ENCODE results near the gene OR14I1. TPM values are rescaled to one million over a fixed set of nuclear protein-coding genes. Genes with fewer than 3 reads are reported as not detected.
"Not testable (repeated sequence)": the region's sequence is repeated elsewhere in the genome, so short reads cannot be mapped to it uniquely, and the experiment has no call there.

The OR14I1 gene
- total and polyA plus RNA-seq, 8 donors = not detected

DNA sequence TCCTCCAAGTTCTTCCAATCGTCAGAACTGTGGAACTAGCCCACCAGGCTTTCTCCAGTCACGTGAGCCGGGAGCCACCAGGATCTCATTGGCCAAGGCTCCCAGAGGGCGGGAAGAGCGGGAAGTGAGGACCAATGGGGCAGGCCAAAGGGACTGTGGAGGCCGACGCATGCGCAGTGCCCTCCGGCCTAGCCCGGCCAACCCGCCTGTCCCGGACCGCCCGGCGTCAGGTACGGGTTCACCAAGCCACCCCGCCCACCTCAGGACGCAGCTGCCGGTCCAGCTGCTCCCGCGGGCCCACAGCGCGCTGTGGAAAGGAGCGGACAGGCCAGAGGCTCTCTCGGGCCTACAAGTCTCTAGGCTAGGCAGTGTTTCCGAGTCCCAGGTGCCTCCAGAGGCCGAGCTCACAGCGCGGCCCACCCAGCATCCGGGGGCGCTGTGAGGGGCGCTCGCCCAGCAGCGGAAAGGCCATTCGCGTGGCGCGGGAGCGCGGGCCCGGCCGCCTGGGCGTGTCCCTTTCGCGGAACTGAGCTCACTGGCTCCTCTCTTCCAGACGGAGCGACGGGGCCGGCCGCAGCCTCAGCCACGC, 10.9 kb downstream of the OR14I1 start:
- Histone ChIP-seq H3K27ac (no peak overlapping the region), H3K27me3 (no peaks in the 10 kb centered on the region), H3K9me3 (no peaks in the 10 kb centered on the region), H3K4me3 (no peak overlapping the region), H3K4me1 (no peaks in the 10 kb centered on the region), H3K36me3 (no peaks in the 10 kb centered on the region)
- peak in 1 of 6 donors; percentile 53 for DNase-seq
- no peak for FAIRE-seq
- WGBS, 2 donors = 59 to 73% methylated on average over 46 to 51 of the region's 51 CpGs
- ATAC-seq = peak in 1 of 4 donors; percentile 57
- TF ChIP-seq, protein P1, sequence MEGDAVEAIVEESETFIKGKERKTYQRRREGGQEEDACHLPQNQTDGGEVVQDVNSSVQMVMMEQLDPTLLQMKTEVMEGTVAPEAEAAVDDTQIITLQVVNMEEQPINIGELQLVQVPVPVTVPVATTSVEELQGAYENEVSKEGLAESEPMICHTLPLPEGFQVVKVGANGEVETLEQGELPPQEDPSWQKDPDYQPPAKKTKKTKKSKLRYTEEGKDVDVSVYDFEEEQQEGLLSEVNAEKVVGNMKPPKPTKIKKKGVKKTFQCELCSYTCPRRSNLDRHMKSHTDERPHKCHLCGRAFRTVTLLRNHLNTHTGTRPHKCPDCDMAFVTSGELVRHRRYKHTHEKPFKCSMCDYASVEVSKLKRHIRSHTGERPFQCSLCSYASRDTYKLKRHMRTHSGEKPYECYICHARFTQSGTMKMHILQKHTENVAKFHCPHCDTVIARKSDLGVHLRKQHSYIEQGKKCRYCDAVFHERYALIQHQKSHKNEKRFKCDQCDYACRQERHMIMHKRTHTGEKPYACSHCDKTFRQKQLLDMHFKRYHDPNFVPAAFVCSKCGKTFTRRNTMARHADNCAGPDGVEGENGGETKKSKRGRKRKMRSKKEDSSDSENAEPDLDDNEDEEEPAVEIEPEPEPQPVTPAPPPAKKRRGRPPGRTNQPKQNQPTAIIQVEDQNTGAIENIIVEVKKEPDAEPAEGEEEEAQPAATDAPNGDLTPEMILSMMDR (IDR thresholded peaks at IDR 0.05) = no peak
- intact Hi-C loops (cut with DNase I) = loop anchor here in 1 of 3 donors (10.0 kb wide), 1 partner anchor 67 kb away; no protein-coding TSS in a partner anchor

DNA sequence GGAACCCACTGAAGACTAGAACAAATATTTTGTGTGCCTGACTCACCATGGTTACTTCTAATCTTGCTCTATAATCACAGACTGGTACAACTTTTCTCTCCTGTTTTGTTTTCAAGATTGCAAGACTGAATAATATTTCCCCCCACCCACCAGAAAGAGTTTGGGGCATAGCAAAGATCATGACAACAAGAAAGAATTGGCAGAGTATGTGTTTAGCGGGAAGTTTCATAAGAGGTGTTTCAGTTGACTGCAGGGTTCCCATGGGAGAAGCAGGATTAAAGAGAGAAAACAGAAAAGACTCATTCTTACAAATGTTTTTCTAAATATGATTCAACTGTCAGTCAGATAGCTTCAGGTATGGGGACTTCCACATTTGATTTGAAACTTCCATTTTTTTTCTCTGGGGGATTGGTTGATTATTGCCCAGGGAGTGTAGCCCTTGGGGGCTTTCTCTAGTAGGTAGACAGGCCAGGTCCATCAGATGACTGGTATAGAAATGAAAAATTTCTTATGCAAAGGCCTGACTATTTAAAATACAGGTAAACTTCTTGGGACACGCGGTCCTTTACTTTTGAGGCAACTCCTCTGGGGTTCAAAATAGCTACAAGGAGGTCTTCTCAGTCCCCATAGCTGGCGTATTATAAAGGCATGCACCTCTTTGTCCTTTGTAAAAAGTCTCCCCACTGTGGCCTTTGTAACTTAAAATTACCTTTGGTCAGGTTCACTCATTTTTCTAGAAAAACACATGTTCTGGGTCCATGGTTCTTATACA, 13.9 kb downstream of the OR14I1 start:
- ATAC-seq (no peak), DNase-seq (no peak), FAIRE-seq (no peak)
- H3K9me3 ChIP-seq = no peaks in the 10 kb centered on the region
- H3K27ac ChIP-seq = no peak overlapping the region
- TF ChIP-seq, protein P1 (IDR thresholded peaks at IDR 0.05) = no peak
- intact Hi-C loops (cut with DNase I) = no loop called here
- no peak overlapping the region for H3K4me3 ChIP-seq
- no peaks in the 10 kb centered on the region for H3K4me1 ChIP-seq
- H3K27me3 ChIP-seq = peaks cover 0 to 4% (median 0%) of the 10 kb centered on the region in 4 donors
- whole genome bisulfite sequencing, 2 donors = 80 to 85% methylated on average over 4 of the region's 4 CpGs
- no peaks in the 10 kb centered on the region for H3K36me3 ChIP-seq

DNA sequence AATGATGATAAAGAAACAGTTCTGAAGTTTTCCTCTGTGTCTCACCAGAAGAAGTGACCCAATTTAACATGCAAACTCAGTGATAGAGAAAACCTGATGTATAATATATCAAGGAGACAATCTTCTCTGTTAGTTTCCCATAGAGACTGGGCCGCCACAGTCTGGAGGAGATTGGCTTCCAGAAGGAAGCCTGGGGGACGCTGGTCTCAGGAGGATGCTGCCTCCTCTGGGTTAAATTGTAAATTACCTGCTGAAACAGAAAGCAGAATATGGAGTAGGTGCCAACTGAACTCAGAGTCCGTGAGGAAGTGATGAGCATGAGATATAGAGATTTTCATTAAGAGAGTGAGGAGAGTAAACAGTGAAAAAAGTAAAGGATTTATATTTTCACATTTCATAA, 15.8 kb downstream of the OR14I1 start:
- Histone ChIP-seq H3K27me3 (peaks cover 0 to 4% (median 2%) of the 10 kb centered on the region in 4 donors), H3K27ac (no peak overlapping the region), H3K36me3 (no peaks in the 10 kb centered on the region), H3K4me1 (no peaks in the 10 kb centered on the region), H3K4me3 (no peak overlapping the region), H3K9me3 (no peaks in the 10 kb centered on the region)
- FAIRE-seq = no peak
- peak in 3 of 4 donors; percentile 63 to 88 (median 70) for ATAC-seq
- WGBS, 2 donors = 21 to 27% methylated on average over 3 of the region's 3 CpGs
- intact Hi-C loops (cut with DNase I) = no loop called here
- DNase-seq = peak in 1 of 6 donors; percentile 21
- TF ChIP-seq, protein P1 (IDR thresholded peaks at IDR 0.05) = no peak

DNA sequence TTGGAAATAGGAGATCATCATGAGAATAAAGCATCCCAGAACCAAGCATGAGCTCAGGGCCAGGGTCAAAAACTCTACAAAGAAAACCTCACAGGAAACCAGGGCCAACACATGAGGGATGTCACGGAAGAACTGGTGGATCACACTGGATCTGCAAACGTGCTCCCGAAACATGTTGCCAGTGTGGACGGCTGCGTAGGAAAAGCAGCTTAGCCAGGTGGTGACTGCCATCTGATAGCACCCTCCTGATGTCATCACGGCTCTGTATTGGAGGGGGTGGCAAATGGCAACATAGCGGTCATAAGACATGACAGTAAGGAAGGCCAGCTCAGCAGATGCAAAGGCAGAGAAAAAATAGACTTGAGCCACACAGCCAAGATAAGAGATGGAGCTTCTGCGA, 20.9 kb downstream of the OR14I1 start:
- Histone ChIP-seq H3K36me3 (no peaks in the 10 kb centered on the region), H3K4me1 (no peaks in the 10 kb centered on the region), H3K27ac (no peak overlapping the region), H3K4me3 (no peak overlapping the region), H3K9me3 (no peaks in the 10 kb centered on the region), H3K27me3 (peaks cover 0 to 4% (median 2%) of the 10 kb centered on the region in 4 donors)
- TF ChIP-seq, protein P1 (IDR thresholded peaks at IDR 0.05) = no peak
- no peak for ATAC-seq
- 67 to 76% methylated on average over 8 of the region's 8 CpGs for WGBS, 2 donors
- intact Hi-C loops (cut with DNase I) = no loop called here
- no peak for FAIRE-seq
- no peak for DNase-seq

DNA sequence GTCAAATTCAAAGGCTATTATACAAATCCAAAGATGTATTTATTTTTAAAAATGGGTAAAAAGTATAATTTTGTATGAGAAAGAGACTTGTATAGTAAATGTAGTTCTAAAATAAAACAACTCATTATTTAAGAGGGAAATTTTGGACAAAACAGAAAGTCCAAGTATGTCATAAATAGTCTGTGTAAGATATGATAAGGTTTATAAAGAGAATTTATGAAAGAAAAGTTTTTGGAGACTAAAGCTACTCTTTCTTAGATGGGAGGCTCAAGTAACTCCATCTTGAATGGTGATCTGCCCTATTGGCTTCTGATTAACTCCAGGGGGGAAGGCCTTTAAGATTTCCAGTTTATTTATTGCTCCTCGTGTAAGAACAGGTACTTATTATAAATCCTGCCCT, 32.6 kb downstream of the OR14I1 start:
- WGBS, 2 donors = 52 to 69% methylated on average over 1 of the region's 1 CpG
- H3K36me3 ChIP-seq = no peaks in the 10 kb centered on the region
- ATAC-seq (no peak), DNase-seq (no peak), FAIRE-seq (no peak)
- H3K4me1 ChIP-seq = no peaks in the 10 kb centered on the region
- intact Hi-C loops (cut with DNase I) = no loop called here
- no peak overlapping the region for H3K27ac ChIP-seq
- no peak overlapping the region for H3K4me3 ChIP-seq
- H3K27me3 ChIP-seq = no peaks in the 10 kb centered on the region
- H3K9me3 ChIP-seq = no peaks in the 10 kb centered on the region
- TF ChIP-seq, protein P1 (IDR thresholded peaks at IDR 0.05) = no peak

DNA sequence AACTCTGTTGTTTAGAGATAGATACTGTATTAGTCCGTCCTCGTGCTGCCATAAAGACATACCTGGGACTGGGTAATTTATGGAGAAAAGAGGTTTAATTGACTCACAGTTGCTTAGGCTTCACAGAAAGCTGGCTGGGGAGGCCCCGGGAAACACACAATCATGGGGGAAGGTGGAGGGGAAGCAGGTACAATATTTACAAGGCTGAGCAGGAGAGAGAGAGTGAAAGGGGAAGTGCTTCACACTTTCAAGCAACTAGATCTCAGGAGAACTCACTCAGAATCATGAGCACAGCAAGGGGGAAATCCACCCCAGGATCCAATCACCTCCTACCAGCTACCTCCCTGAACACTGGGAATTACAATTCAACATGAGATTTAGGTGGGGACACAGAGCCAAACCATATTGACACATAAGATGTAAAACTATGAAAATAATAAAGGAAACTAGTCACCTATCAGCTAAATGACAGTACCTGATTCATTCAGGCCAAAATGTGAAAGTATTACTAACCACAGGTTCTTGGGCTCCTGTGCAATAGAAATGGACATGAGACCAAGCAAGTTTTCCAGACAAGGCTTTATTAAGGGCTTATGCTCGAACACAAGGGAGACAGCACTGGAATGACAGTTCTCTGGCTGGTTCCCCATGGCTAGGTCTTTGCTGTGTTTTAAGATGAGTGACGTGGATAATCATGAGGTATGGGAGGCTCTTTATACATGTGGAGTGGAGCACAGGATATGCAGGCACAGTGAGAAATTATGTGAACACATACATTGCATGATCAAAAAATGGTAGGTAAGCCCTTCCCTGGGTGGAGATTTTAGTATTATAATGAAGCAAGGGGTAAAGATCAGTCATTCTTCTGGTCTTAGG, 38.9 kb downstream of the OR14I1 start:
- H3K4me3 ChIP-seq; H3K4me1 ChIP-seq; ATAC-seq; intact Hi-C loops (cut with DNase I); H3K27me3 ChIP-seq; H3K9me3 ChIP-seq; DNase-seq; H3K27ac ChIP-seq; FAIRE-seq; H3K36me3 ChIP-seq: not testable (repeated sequence)
- WGBS, 2 donors = 61 to 69% methylated on average over 5 of the region's 5 CpGs

DNA sequence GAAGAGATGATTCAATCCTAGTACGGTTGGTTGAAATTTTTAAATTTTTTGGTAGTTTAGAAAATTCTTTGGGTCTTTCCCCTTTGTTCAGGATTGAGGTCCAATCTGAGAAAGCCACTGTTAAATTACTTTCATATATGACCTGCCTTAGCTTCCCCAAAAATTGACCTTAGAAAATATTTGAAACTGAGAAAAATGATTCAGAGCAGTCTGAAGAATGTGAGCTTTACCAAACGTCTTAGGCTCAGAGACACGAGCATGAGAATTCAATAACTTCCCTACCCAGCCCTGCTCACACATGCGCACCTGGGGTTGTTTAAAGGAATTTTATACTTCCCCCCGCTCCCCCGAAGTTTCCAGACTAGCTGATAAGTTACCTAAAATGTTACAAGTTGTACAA, 45.8 kb downstream of the OR14I1 start:
- H3K27ac ChIP-seq; H3K4me1 ChIP-seq; ATAC-seq; intact Hi-C loops (cut with DNase I); H3K4me3 ChIP-seq; FAIRE-seq; H3K9me3 ChIP-seq; H3K27me3 ChIP-seq; H3K36me3 ChIP-seq; DNase-seq: not testable (repeated sequence)
- 57 to 100% methylated on average over 1 to 4 of the region's 6 CpGs for WGBS, 2 donors

Data from pancreas (tissue), 10 donors.